Ishikawa (cell line): ENCODE measurements around the gene ITIH3.

Experiments used
- CEBPB ChIP-seq: IDR thresholded peaks from 2 replicates; pipeline ENCODE4 v1.6.1; 2012
- CREB1 ChIP-seq: IDR thresholded peaks from 2 replicates; pipeline ENCODE4 v1.6.1; 2012; ENCODE audit warnings: low read depth
- EGR1 ChIP-seq: IDR thresholded peaks from 2 replicates; pipeline ENCODE4 v1.6.1; 2012
- EP300 ChIP-seq: IDR thresholded peaks from 2 replicates; pipeline ENCODE4 v1.6.1; 2012; ENCODE audit warnings: borderline replicate concordance
- FOXM1 ChIP-seq: IDR thresholded peaks from 2 replicates; pipeline ENCODE4 v1.6.1; 2012; ENCODE audit warnings: low read depth, borderline replicate concordance
- MAX ChIP-seq: IDR thresholded peaks from 2 replicates; pipeline ENCODE4 v1.6.1; 2012
- NFIC ChIP-seq: IDR thresholded peaks from 2 replicates; pipeline ENCODE4 v1.6.1; 2012
- RAD21 ChIP-seq: IDR thresholded peaks from 2 replicates; pipeline ENCODE4 v1.6.1; 2012; ENCODE audit warnings: low read depth
- REST ChIP-seq: IDR thresholded peaks from 2 replicates; pipeline ENCODE4 v1.6.1; 2012; ENCODE audit warnings: low read depth, mild to moderate bottlenecking
- TAF1 ChIP-seq: IDR thresholded peaks from 2 replicates; pipeline ENCODE4 v1.6.1; 2012; ENCODE audit warnings: low read depth, mild to moderate bottlenecking
- TCF12 ChIP-seq: IDR thresholded peaks from 2 replicates; pipeline ENCODE4 v1.6.1; 2012; ENCODE audit warnings: low read depth
- TEAD4 ChIP-seq: IDR thresholded peaks from 2 replicates; pipeline ENCODE4 v1.6.1; 2012
- YY1 ChIP-seq: IDR thresholded peaks from 2 replicates; pipeline ENCODE4 v1.6.1; 2012; ENCODE audit warnings: low read depth
- ZBTB7A ChIP-seq: IDR thresholded peaks from 2 replicates; pipeline ENCODE4 v1.6.1; 2012; ENCODE audit warnings: low read depth
- TF ChIP-seq, protein P1 (sequence below): IDR thresholded peaks from 2 replicates; pipeline ENCODE4 v1.6.1; 2012

ITIH3 gene

DNA sequence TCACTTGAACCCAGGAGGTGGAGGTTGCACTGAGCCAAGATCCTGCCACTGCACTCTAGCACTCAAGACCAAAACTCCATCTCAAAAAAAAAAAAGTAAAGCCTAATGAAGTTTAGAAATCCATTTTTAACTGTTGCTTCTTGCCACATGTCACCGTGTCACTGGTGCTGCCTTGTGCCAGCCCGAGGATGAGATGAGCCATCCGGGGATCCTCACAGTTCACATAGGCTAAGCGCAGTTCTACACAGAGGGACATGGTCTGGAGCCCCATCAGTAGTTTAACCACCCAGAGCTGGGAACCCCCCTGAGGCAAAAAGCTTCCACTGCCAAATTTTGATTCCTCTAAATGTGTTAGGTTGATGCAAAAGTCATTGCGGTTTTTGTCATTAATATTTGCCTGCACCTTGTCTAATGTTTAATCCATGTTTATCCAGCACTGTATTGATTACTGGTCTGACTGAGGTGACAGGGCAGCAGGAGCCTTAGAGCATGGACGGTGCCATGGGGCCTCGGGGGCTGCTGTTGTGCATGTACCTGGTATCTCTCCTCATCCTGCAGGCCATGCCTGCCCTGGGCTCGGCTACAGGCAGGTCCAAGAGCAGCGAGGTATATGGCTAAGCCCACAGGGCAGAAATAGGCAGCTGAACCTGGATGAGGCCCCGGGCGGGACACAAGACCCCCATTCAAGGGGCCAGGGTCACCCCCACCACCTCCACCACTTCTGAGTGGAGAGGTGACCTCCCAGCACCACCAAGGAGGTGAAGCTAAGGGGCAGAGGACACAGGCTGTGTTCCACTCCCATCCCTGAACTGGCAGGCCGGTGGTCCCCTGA lies 17.3 kb upstream of the ITIH3 start, which contains the start of gene ITIH1:
ITIH1 (plus strand) TSS at position 473 of the 832 bp plus-strand sequence; CDS start at position 490, 17 bp downstream.
- no peak for TF ChIP-seq CEBPB
- TF ChIP-seq, protein P1, sequence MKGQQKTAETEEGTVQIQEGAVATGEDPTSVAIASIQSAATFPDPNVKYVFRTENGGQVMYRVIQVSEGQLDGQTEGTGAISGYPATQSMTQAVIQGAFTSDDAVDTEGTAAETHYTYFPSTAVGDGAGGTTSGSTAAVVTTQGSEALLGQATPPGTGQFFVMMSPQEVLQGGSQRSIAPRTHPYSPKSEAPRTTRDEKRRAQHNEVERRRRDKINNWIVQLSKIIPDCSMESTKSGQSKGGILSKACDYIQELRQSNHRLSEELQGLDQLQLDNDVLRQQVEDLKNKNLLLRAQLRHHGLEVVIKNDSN = no peak
- no peak for TF ChIP-seq YY1
- no peak for TF ChIP-seq FOXM1
- no peak for TF ChIP-seq TAF1
- TF ChIP-seq RAD21 = no peak
- TF ChIP-seq ZBTB7A = no peak
- TF ChIP-seq EGR1 = no peak
- no peak for TF ChIP-seq EP300
- TF ChIP-seq TCF12 = no peak
- no peak for TF ChIP-seq REST
- no peak for TF ChIP-seq NFIC
- no peak for TF ChIP-seq MAX
- TF ChIP-seq TEAD4 = no peak

- TF ChIP-seq EP300 (no peak), REST (peak; percentile 50)
These were observed 16.4 kb upstream of the ITIH3 start for GRCh38 chr3:52777959-52778805.

DNA sequence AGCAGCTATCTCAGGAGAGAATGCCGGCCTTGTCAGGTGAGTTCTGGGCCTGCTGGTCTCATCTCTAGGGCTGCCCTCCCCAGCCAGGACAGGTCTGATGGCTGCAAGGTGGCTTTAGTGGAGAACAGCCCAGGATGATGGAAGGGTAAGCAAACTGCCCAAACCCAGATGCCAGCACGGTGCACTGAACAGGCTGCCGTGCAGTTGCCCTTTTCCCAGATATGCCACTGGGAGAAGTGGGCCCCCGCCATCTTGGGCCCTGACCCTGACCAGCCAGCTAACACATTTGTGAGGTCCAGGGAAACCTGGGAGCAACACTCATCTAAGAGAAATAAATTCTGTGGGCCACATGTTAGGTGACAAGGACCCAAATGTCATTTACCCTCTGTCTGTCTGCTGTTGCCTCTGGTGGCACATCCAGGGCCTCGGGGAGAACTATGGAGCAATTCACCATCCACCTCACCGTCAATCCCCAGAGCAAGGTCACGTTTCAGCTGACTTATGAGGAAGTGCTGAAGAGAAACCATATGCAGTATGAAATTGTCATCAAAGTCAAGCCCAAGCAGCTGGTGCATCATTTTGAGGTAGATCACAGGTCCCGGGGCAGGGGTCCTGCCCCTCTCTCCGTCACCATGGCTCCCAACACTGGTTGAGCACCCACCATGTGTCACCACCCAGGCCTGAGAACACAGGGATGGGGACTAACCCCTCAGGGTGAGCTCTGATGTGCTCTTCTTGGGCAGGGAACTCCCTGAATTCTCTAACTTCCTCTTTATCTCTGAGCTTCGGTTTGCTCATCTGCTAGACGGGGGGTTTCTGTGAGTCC lies 15.4 kb upstream of the ITIH3 start:
- no peak for TF ChIP-seq YY1
- no peak for TF ChIP-seq CREB1
- no peak for TF ChIP-seq EGR1
- no peak for TF ChIP-seq TCF12
- TF ChIP-seq ZBTB7A = no peak
- no peak for TF ChIP-seq CEBPB
- TF ChIP-seq EP300 = no peak
- TF ChIP-seq FOXM1 = no peak
- no peak for TF ChIP-seq TEAD4
- TF ChIP-seq NFIC = no peak
- TF ChIP-seq, protein P1 = no peak
- TF ChIP-seq RAD21 = no peak
- TF ChIP-seq MAX = no peak
- TF ChIP-seq REST = no peak
- no peak for TF ChIP-seq TAF1
